HepG2 (cell line): ENCODE measurements around the gene DDIT4. TPM values are rescaled to one million over a fixed set of nuclear protein-coding genes. Genes with fewer than 3 reads are reported as not detected.

ENCODE experiments used
- ATAD3A ChIP-seq: sonication (generic); formaldehyde crosslinking; IDR thresholded peaks from 2 replicates; pipeline ENCODE4 v1.4.0; 2020; ENCODE audit warnings: missing genetic modification reagents
- ATF3 ChIP-seq: sonication (generic); formaldehyde crosslinking; IDR thresholded peaks from 2 replicates; pipeline ENCODE4 v1.4.0; 2020; ENCODE audit warnings: missing genetic modification reagents
- FOXP1 ChIP-seq, 2 experiments: fragments of 450-650 bp in 1 of 2; IDR thresholded peaks; 2 replicates each; pipeline ENCODE4 v1.6.1; 2017 to 2018; ENCODE audit warnings: antibody characterized with exemption in 1 of 2
- GABPA ChIP-seq, 2 experiments: IDR thresholded peaks; 2 replicates each; pipeline ENCODE4 v1.6.1; 2011 to 2016; ENCODE audit warnings: low read depth in 2 of 2, low read length in 1 of 2, missing biosample characterization in 1 of 2, missing genetic modification characterization in 1 of 2
- GLI4 ChIP-seq: sonication (generic); formaldehyde crosslinking; IDR thresholded peaks from 2 replicates; pipeline ENCODE4 v1.5.1; 2020; ENCODE audit warnings: missing genetic modification reagents, mild to moderate bottlenecking, moderate library complexity, borderline replicate concordance
- GZF1 ChIP-seq: sonication (generic); formaldehyde crosslinking; IDR thresholded peaks from 2 replicates; pipeline ENCODE4 v1.5.1; 2020; ENCODE audit warnings: mild to moderate bottlenecking, missing genetic modification reagents
- HNF1A ChIP-seq, 2 experiments: sonication (generic) in 1 of 2; formaldehyde crosslinking in 1 of 2; IDR thresholded peaks; 2 replicates each; pipeline versions ENCODE4 v1.4.0 to v1.6.1; 2016 to 2020; ENCODE audit warnings: borderline replicate concordance in 1 of 2, low read depth in 1 of 2, mild to moderate bottlenecking in 1 of 2, missing genetic modification reagents in 1 of 2
- MXD4 ChIP-seq: IDR thresholded peaks from 2 replicates; pipeline ENCODE4 v1.6.1; 2016; ENCODE audit warnings: mild to moderate bottlenecking, missing biosample characterization, missing genetic modification reagents
- MYC ChIP-seq: sonication (generic); formaldehyde crosslinking; IDR thresholded peaks from 2 replicates; pipeline ENCODE4 v1.9.0; 2021; ENCODE audit warnings: missing genetic modification reagents, borderline replicate concordance
- PHF21A ChIP-seq: sonication (generic); formaldehyde crosslinking; IDR thresholded peaks from 2 replicates; pipeline ENCODE4 v1.5.0; 2020; ENCODE audit warnings: mild to moderate bottlenecking, missing genetic modification reagents
- POLR2AphosphoS2 ChIP-seq: IDR thresholded peaks from 2 replicates; pipeline ENCODE4 v1.6.1; 2011; ENCODE audit warnings: low read depth, low read length, improper control_type of control experiment
- PPARG ChIP-seq: conservative IDR thresholded peaks from 2 replicates; pipeline ENCODE4 v1.6.1; 2016; ENCODE audit warnings: missing biosample characterization, missing genetic modification reagents
- ZBTB26 ChIP-seq: IDR thresholded peaks from 2 replicates; pipeline ENCODE4 v1.6.1; 2016; ENCODE audit warnings: missing compliant biosample characterization, missing genetic modification reagents, borderline replicate concordance
- ZGPAT ChIP-seq: IDR thresholded peaks from 2 replicates; pipeline ENCODE4 v1.6.1; 2016; ENCODE audit warnings: mild to moderate bottlenecking
- ZNF205 ChIP-seq: IDR thresholded peaks from 2 replicates; pipeline ENCODE4 v1.6.1; 2018; ENCODE audit warnings: missing biosample characterization, missing genetic modification reagents
- ZNF230 ChIP-seq: sonication (generic); formaldehyde crosslinking; IDR thresholded peaks from 2 replicates; pipeline ENCODE4 v1.4.0; 2020; ENCODE audit warnings: mild to moderate bottlenecking, missing genetic modification reagents
- ZNF33A ChIP-seq: sonication (generic); formaldehyde crosslinking; IDR thresholded peaks from 2 replicates; pipeline ENCODE4 v1.5.1; 2020; ENCODE audit warnings: missing genetic modification reagents, mild to moderate bottlenecking, moderate library complexity, borderline replicate concordance
- ZNF781 ChIP-seq: sonication (generic); formaldehyde crosslinking; IDR thresholded peaks from 2 replicates; pipeline ENCODE4 v1.5.1; 2020; ENCODE audit warnings: borderline replicate concordance, mild to moderate bottlenecking, missing genetic modification reagents; ENCODE audit errors: not compliant biosample characterization
- ZNF788 ChIP-seq: sonication (generic); formaldehyde crosslinking; IDR thresholded peaks from 2 replicates; pipeline ENCODE4 v1.5.0; 2020; ENCODE audit warnings: mild to moderate bottlenecking, missing genetic modification reagents, borderline replicate concordance
- ZSCAN30 ChIP-seq: sonication (generic); formaldehyde crosslinking; IDR thresholded peaks from 2 replicates; pipeline ENCODE4 v1.5.0; 2020; ENCODE audit warnings: mild to moderate bottlenecking, missing genetic modification reagents
- polyA plus RNA-seq, 8 experiments: library from polyadenylated mRNA; depleted of rRNA in 3 of 8; stranded (reverse) in 7 of 8; unstranded in 1 of 8; fragments of >200 nt; fragmentation: Illumina TruSeq in 4 of 8; extraction: Trizol in 4 of 8; gene quantifications; 2 replicates each; pipeline versions ENCODE4 v1.2.1 to v1.2.3, GENCODE V29; 2011 to 2016; ENCODE audit warnings: low read depth in 4 of 8, missing spikeins in 1 of 8, mixed read lengths in 1 of 8; ENCODE audit not compliant: insufficient read depth in 1 of 8
- total RNA-seq, 5 experiments: library from RNA; depleted of rRNA; stranded (reverse); fragments of >200 nt; fragmentation: Illumina TruSeq; extraction: Trizol; gene quantifications; 2 replicates each; pipeline ENCODE4 v1.2.3, GENCODE V29; 2016; ENCODE audit warnings: low read depth in 1 of 5

Gene DDIT4
- total and polyA plus RNA-seq, 2 of the 13 experiments (the other 11 are each of a cell fraction or from before 2014, with no cell fraction given): 35.6 to 40.7 TPM

GRCh38 chr10:72276421-72277339 lies 3.0 kb downstream of the DDIT4 start (continued):
- TF ChIP-seq MXD4 (CRISPR knock-in tag) (no peak), ZGPAT (CRISPR knock-in tag) (peak; percentile 72; the same call in 1 of the 2 replicates), MYC (CRISPR knock-in tag) (no peak), PPARG (0 out of 2 replicates have a peak, but pooled peaks have one; percentile 54), FOXP1 (IDR thresholded peaks at IDR 0.05) (no peak), FOXP1 (CRISPR knock-in tag; IDR thresholded peaks at IDR 0.05) (peak; percentile 38; the same call in 1 of the 2 replicates), GZF1 (CRISPR knock-in tag) (peak; percentile 70; the same call in 1 of the 2 replicates), ZNF781 (CRISPR knock-in tag) (peak; percentile 20), PHF21A (peak; percentile 92), ZNF33A (CRISPR knock-in tag) (no peak), ZNF230 (peak; percentile 41; the same call in 1 of the 2 replicates), ZNF205 (CRISPR knock-in tag) (peak; percentile 60; the same call in 1 of the 2 replicates), GABPA (IDR thresholded peaks at IDR 0.05; ENCODE audit: low read depth, low read length) (no peak), GABPA (CRISPR knock-in tag; IDR thresholded peaks at IDR 0.05; ENCODE audit: low read depth) (no peak; the same call in 1 of the 2 replicates), POLR2AphosphoS2 (no peak), GLI4 (CRISPR knock-in tag) (no peak), ZNF788 (CRISPR knock-in tag) (0 out of 2 replicates have a peak, but pooled peaks have one; percentile 42), ATAD3A (CRISPR knock-in tag) (no peak), ATF3 (CRISPR knock-in tag) (no peak), ZBTB26 (CRISPR knock-in tag) (peak; percentile 37; the same call in 1 of the 2 replicates), HNF1A (IDR thresholded peaks at IDR 0.05; ENCODE audit: low read depth) (0 out of 2 replicates have a peak, but pooled peaks have one; percentile 21), HNF1A (CRISPR knock-in tag; IDR thresholded peaks at IDR 0.05; ENCODE audit: borderline replicate concordance) (peak; percentile 33; the same call in 1 of the 2 replicates), ZSCAN30 (no peak)
